ENCODE measurements around the gene RNF157.

The RNF157 gene

GRCh38 chr17:76121932-76122430, 118.3 kb downstream of the RNF157 start:
- no peak for DNase-seq

GRCh38 chr17:76120658-76121008, 119.7 kb downstream of the RNF157 start:
- no peak for DNase-seq

GRCh38 chr17:76119409-76120371, 120.6 kb downstream of the RNF157 start:
- no peak for DNase-seq

- no peak for DNase-seq
These were observed 125.0 kb downstream of the RNF157 start for GRCh38 chr17:76115138-76115754.

- DNase-seq = no peak
These were observed 128.3 kb downstream of the RNF157 start for GRCh38 chr17:76111956-76112355.

GRCh38 chr17:76107509-76107908, 132.8 kb downstream of the RNF157 start:
- DNase-seq = peak; percentile 43

GRCh38 chr17:76106703-76107102, 133.6 kb downstream of the RNF157 start:
- no peak for DNase-seq

- DNase-seq = no peak
These were observed 135.4 kb downstream of the RNF157 start for GRCh38 chr17:76104896-76105231.

- no peak for DNase-seq
These were observed 136.0 kb downstream of the RNF157 start for GRCh38 chr17:76104140-76104895.

- peak; percentile 94 for DNase-seq
These were observed 136.8 kb downstream of the RNF157 start, which contains the start of gene EXOC7 for GRCh38 chr17:76103274-76104139. EXOC7 (minus strand) TSS chr17:76103787; CDS start chr17:76103692, 95 bp downstream.

GRCh38 chr17:76102944-76103273, 137.4 kb downstream of the RNF157 start:
- no peak for DNase-seq

- DNase-seq = no peak
These were observed 142.5 kb downstream of the RNF157 start for GRCh38 chr17:76097716-76098295.

GRCh38 chr17:76095943-76096342, 144.3 kb downstream of the RNF157 start:
- DNase-seq = no peak

GRCh38 chr17:76094046-76094445, 146.2 kb downstream of the RNF157 start:
- no peak for DNase-seq

- DNase-seq = no peak
These were observed 147.5 kb downstream of the RNF157 start for GRCh38 chr17:76092526-76093413.

Measured in CD4-positive, alpha-beta T cell treated with Interleukin-12 subunit alpha and Interleukin-12 subunit beta, for 1 hour (primary cell).